Spleen (tissue), 7 donors: ENCODE results near the gene GRM1.

Experiments
- CTCF ChIP-seq, 11 experiments: fragments of 200-600 bp in 7 of 11; fragments of 450-650 bp in 4 of 11; sonication (generic) in 4 of 11; IDR thresholded peaks in 8 of 11; conservative IDR thresholded peaks in 3 of 11; 1 replicate in 7 of 11; 2 replicates in 4 of 11; pipeline versions ENCODE4 v1.4.0 to v1.8.0; 2016 to 2021; ENCODE audit warnings: antibody characterized with exemption in 11 of 11, inconsistent platforms in 4 of 11, mild to moderate bottlenecking in 1 of 11
- POLR2AphosphoS5 ChIP-seq, 3 donors: sonication (generic); formaldehyde crosslinking; IDR thresholded peaks; one replicate each; pipeline ENCODE4 v1.5.1; 2017; ENCODE audit warnings: antibody characterized with exemption in 3 of 3
- donor health status: DM: no; HTN: no; CAD: no; lungs with moderate emphysema.
- donor health status: DM: no; HTN: no; CAD: no.
- donor health status: DM: no; HTN: no; CAD: no.

DNA sequence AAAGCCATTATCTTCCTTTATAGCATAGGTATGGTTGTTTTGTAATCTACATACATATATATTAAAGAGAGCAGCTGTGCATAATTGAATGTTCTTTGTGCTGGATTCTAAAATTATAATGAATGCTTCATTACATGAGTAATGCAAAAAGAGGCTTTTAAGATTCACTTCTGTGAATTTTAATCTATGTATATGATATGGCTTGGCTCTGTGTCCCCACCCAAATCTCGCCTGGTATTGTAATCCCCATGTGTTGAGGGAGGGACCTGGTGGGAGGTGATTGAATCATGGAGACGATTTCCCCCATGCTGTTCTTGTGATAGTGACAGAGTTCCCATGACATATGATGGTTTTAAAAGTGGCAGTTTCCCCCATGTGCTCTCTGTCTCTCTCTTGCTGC lies 255.4 kb downstream of the GRM1 start:
- no peak for TF ChIP-seq CTCF (IDR thresholded peaks at IDR 0.05 in 8 of 11, conservative IDR thresholded peaks at IDR 0.05 in 3 of 11)
- TF ChIP-seq POLR2AphosphoS5 (IDR thresholded peaks at IDR 0.05), result no peak
